Stimulated activated CD8-positive, alpha-beta memory T cell treated with anti-CD3 and anti-CD28 coated beads, Interleukin-4, amount 100 ng/mL, for 4 hours (primary cell): Measurements from ENCODE around the gene CMPK1.
A peak's percentile ranks its signal among the peaks of the same experiment; 100 is the strongest.
"Not testable (repeated sequence)": the region's sequence is repeated elsewhere in the genome, so short reads cannot be mapped to it uniquely, and the experiment has no call there.

ENCODE experiments used
- DNase-seq, 2 donors: peaks; one replicate each; pipeline ENCODE4 v3.0.0-alpha.2; 2020; ENCODE audit warnings: low read depth in 2 of 2, low spot score in 1 of 2

CMPK1 gene

GRCh38 chr1:47333578-47333921, at the start of gene CMPK1:
Gene CMPK1 (plus strand): TSS chr1:47333790. CDS start chr1:47333946, 156 bp downstream.
- DNase-seq = peak; percentile 48 to 60

GRCh38 chr1:47288116-47288515, 45.5 kb upstream of the CMPK1 start:
- not testable (repeated sequence) for DNase-seq

GRCh38 chr1:47294863-47295262, 38.7 kb upstream of the CMPK1 start:
- DNase-seq = not testable (repeated sequence)

- DNase-seq = no peak
Measured at GRCh38 chr1:47295579-47295978, 38.0 kb upstream of the CMPK1 start.

GRCh38 chr1:47298025-47298699, 35.4 kb upstream of the CMPK1 start:
- no peak for DNase-seq

- no peak for DNase-seq
Measured at GRCh38 chr1:47302472-47302871, 31.1 kb upstream of the CMPK1 start.

- no peak for DNase-seq
Measured at GRCh38 chr1:47309427-47309826, 24.2 kb upstream of the CMPK1 start.

GRCh38 chr1:47313915-47314664, 19.5 kb upstream of the CMPK1 start, which contains the start of gene STIL:
Gene STIL (minus strand): TSS chr1:47314147. CDS start chr1:47310319, 3,828 bp downstream.
- DNase-seq = peak; percentile 91

GRCh38 chr1:47317841-47318240, 15.7 kb upstream of the CMPK1 start:
- no peak for DNase-seq

GRCh38 chr1:47319968-47320367, 13.6 kb upstream of the CMPK1 start:
- DNase-seq = not testable (repeated sequence)

GRCh38 chr1:47323599-47324031, 10.0 kb upstream of the CMPK1 start:
- DNase-seq = no peak

- no peak for DNase-seq
Measured at GRCh38 chr1:47324682-47325081, 8.9 kb upstream of the CMPK1 start.

- no peak for DNase-seq
Measured at GRCh38 chr1:47325528-47325927, 8.1 kb upstream of the CMPK1 start.

GRCh38 chr1:47326271-47326670, 7.3 kb upstream of the CMPK1 start:
- no peak for DNase-seq

GRCh38 chr1:47328992-47329391, 4.6 kb upstream of the CMPK1 start:
- no peak for DNase-seq

GRCh38 chr1:47330212-47330611, 3.4 kb upstream of the CMPK1 start:
- no peak for DNase-seq

GRCh38 chr1:47331875-47332274, 1.7 kb upstream of the CMPK1 start:
- no peak for DNase-seq

- no peak for DNase-seq
Measured at GRCh38 chr1:47332779-47333577, 612 bp upstream of the CMPK1 start.

- peak; percentile 28 to 43 for DNase-seq
Measured at GRCh38 chr1:47333922-47334764, 553 bp downstream of the CMPK1 start.

GRCh38 chr1:47334765-47335435, 1.3 kb downstream of the CMPK1 start:
- DNase-seq = no peak
